ENCODE data around the gene PPBP. TPM values are rescaled to one million over a fixed set of nuclear protein-coding genes. Genes with fewer than 3 reads are reported as not detected.
"Not testable (repeated sequence)": the region's sequence is repeated elsewhere in the genome, so short reads cannot be mapped to it uniquely, and the experiment has no call there.

Gene PPBP
- polyA plus RNA-seq, 2 donors, result 0.14 TPM; not detected in 1

- H3K27me3 ChIP-seq (ENCODE audit: control insufficient read depth in 1 of 2, insufficient read depth in 2 of 2, low read length in 2 of 2); H3K4me1 ChIP-seq (ENCODE audit: control insufficient read depth in 2 of 2, insufficient read depth in 2 of 2, low read length in 1 of 2); H3K9me3 ChIP-seq (ENCODE audit: control insufficient read depth in 2 of 2, insufficient read depth in 1 of 2, low read depth in 1 of 2, low read length in 1 of 2); H3K27ac ChIP-seq (ENCODE audit: low read depth in 2 of 2, low read length in 1 of 2); H3K4me3 ChIP-seq (ENCODE audit: low read depth in 1 of 2, low read length in 2 of 2); H3K36me3 ChIP-seq (ENCODE audit: control insufficient read depth in 2 of 2, insufficient read depth in 2 of 2, low read length in 1 of 2): not testable (repeated sequence)
- 74 to 75% methylated on average over 6 to 7 of the region's 7 CpGs for WGBS, 2 donors
Observed at GRCh38 chr4:73981175-73981574, 6.8 kb downstream of the PPBP start.

DNA sequence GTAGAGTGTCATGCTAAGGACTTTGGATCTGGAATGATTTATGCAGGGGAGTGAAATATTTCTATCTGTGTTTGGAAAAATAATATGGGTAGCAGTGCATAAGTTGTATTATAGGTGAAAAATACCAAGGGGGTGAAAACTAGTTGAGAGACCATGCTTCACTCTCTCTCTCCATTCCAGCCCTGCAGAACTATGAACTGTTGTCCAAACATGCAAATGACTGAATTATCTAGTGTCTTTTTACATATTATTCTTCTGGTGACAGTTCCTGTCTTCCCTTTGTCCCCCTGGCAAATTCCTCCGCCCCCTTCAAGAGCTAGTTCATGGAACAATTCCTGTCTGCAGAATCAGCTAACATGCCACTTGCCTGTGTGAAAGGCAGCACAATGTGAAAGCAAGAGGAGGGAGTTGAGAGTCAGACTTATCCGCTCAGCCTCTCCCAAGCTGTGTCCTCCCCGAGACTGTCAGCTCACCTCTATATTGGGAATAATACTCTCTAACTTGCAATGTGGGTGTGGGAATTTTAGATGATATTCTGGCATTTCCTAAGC lies 8.5 kb downstream of the PPBP start:
- H3K27me3 ChIP-seq (ENCODE audit: control insufficient read depth in 1 of 2, insufficient read depth in 2 of 2, low read length in 2 of 2), result no peaks in the 10 kb centered on the region
- peaks cover 0 to 7% of the 10 kb centered on the region in 2 donors for H3K4me1 ChIP-seq (ENCODE audit: control insufficient read depth in 2 of 2, insufficient read depth in 2 of 2, low read length in 1 of 2)
- no peak overlapping the region for H3K4me3 ChIP-seq (ENCODE audit: low read depth in 1 of 2, low read length in 2 of 2)
- H3K9me3 ChIP-seq (ENCODE audit: control insufficient read depth in 2 of 2, insufficient read depth in 1 of 2, low read depth in 1 of 2, low read length in 1 of 2), result peaks cover 0 to 4% of the 10 kb centered on the region in 2 donors
- no peaks in the 10 kb centered on the region for H3K36me3 ChIP-seq (ENCODE audit: control insufficient read depth in 2 of 2, insufficient read depth in 2 of 2, low read length in 1 of 2)
- WGBS, 2 donors, result 84 to 91% methylated on average over 3 of the region's 3 CpGs
- H3K27ac ChIP-seq (ENCODE audit: low read depth in 2 of 2, low read length in 1 of 2), result no peak overlapping the region

GRCh38 chr4:73978886-73979285 lies 9.1 kb downstream of the PPBP start:
- peaks cover 0 to 7% of the 10 kb centered on the region in 2 donors for H3K4me1 ChIP-seq (ENCODE audit: control insufficient read depth in 2 of 2, insufficient read depth in 2 of 2, low read length in 1 of 2)
- H3K36me3 ChIP-seq (ENCODE audit: control insufficient read depth in 2 of 2, insufficient read depth in 2 of 2, low read length in 1 of 2), result no peaks in the 10 kb centered on the region
- H3K27me3 ChIP-seq (ENCODE audit: control insufficient read depth in 1 of 2, insufficient read depth in 2 of 2, low read length in 2 of 2), result no peaks in the 10 kb centered on the region
- H3K9me3 ChIP-seq (ENCODE audit: control insufficient read depth in 2 of 2, insufficient read depth in 1 of 2, low read depth in 1 of 2, low read length in 1 of 2), result peaks cover 0 to 4% of the 10 kb centered on the region in 2 donors
- no peak overlapping the region for H3K4me3 ChIP-seq (ENCODE audit: low read depth in 1 of 2, low read length in 2 of 2)
- H3K27ac ChIP-seq (ENCODE audit: low read depth in 2 of 2, low read length in 1 of 2), result no peak overlapping the region

GRCh38 chr4:73976716-73977115 lies 11.3 kb downstream of the PPBP start:
- no peaks in the 10 kb centered on the region for H3K27me3 ChIP-seq (ENCODE audit: control insufficient read depth in 1 of 2, insufficient read depth in 2 of 2, low read length in 2 of 2)
- no peaks in the 10 kb centered on the region for H3K36me3 ChIP-seq (ENCODE audit: control insufficient read depth in 2 of 2, insufficient read depth in 2 of 2, low read length in 1 of 2)
- H3K4me1 ChIP-seq (ENCODE audit: control insufficient read depth in 2 of 2, insufficient read depth in 2 of 2, low read length in 1 of 2), result peaks cover 0 to 5% of the 10 kb centered on the region in 2 donors
- 74 to 77% methylated on average over 4 of the region's 4 CpGs for WGBS, 2 donors
- H3K27ac ChIP-seq (ENCODE audit: low read depth in 2 of 2, low read length in 1 of 2), result no peak overlapping the region
- peaks cover 0 to 4% of the 10 kb centered on the region in 2 donors for H3K9me3 ChIP-seq (ENCODE audit: control insufficient read depth in 2 of 2, insufficient read depth in 1 of 2, low read depth in 1 of 2, low read length in 1 of 2)
- H3K4me3 ChIP-seq (ENCODE audit: low read depth in 1 of 2, low read length in 2 of 2), result no peak overlapping the region

DNA sequence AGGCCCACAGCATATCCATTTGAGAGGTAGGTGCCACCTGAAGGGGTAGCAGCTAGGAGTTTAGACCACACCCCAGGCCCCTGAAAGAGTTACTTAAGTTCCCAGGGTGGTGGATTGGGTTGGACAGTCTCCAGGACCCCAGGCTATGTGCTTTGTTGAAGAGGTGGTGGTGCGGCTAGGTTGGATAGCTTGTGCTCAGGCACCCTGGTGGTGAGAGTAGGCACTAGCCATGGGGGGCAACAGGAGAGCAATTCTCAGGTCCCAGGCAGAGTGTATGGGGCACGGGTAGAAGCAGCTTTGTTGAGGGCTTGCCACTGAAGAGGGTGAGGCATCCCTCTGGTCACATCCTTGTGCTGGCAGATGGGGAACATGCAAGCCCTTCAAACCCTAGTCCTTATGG lies 11.8 kb downstream of the PPBP start:
- H3K4me1 ChIP-seq (ENCODE audit: control insufficient read depth in 2 of 2, insufficient read depth in 2 of 2, low read length in 1 of 2), result peaks cover 0 to 3% of the 10 kb centered on the region in 2 donors
- no peak overlapping the region for H3K27ac ChIP-seq (ENCODE audit: low read depth in 2 of 2, low read length in 1 of 2)
- H3K4me3 ChIP-seq (ENCODE audit: low read depth in 1 of 2, low read length in 2 of 2), result no peak overlapping the region
- no peaks in the 10 kb centered on the region for H3K27me3 ChIP-seq (ENCODE audit: control insufficient read depth in 1 of 2, insufficient read depth in 2 of 2, low read length in 2 of 2)
- peaks cover 0 to 4% of the 10 kb centered on the region in 2 donors for H3K9me3 ChIP-seq (ENCODE audit: control insufficient read depth in 2 of 2, insufficient read depth in 1 of 2, low read depth in 1 of 2, low read length in 1 of 2)
- 84 to 86% methylated on average over 2 of the region's 2 CpGs for WGBS, 2 donors
- no peaks in the 10 kb centered on the region for H3K36me3 ChIP-seq (ENCODE audit: control insufficient read depth in 2 of 2, insufficient read depth in 2 of 2, low read length in 1 of 2)

DNA sequence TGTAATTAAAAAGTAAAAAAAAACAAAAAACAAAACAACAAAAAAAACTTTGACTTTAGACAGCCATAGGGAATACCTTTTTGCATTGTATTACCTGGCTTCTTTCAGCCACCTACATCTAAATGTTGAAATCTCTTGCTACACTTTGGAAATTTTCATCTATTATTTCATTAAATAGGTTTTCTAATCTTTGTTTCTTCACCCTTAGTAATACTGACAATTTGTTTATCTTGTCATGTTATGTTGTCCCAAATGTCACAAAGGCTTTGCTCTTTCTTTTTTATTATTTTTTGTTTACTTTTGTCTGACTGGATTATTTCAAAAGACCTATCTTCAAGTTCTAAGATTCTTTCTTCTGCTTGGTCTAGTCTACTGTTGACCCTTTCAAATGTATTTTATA lies 13.6 kb downstream of the PPBP start:
- no peaks in the 10 kb centered on the region for H3K27me3 ChIP-seq (ENCODE audit: control insufficient read depth in 1 of 2, insufficient read depth in 2 of 2, low read length in 2 of 2)
- no peaks in the 10 kb centered on the region for H3K36me3 ChIP-seq (ENCODE audit: control insufficient read depth in 2 of 2, insufficient read depth in 2 of 2, low read length in 1 of 2)
- peaks cover 0 to 4% of the 10 kb centered on the region in 2 donors for H3K9me3 ChIP-seq (ENCODE audit: control insufficient read depth in 2 of 2, insufficient read depth in 1 of 2, low read depth in 1 of 2, low read length in 1 of 2)
- peaks cover 0 to 3% of the 10 kb centered on the region in 2 donors for H3K4me1 ChIP-seq (ENCODE audit: control insufficient read depth in 2 of 2, insufficient read depth in 2 of 2, low read length in 1 of 2)
- H3K27ac ChIP-seq (ENCODE audit: low read depth in 2 of 2, low read length in 1 of 2), result no peak overlapping the region
- no peak overlapping the region for H3K4me3 ChIP-seq (ENCODE audit: low read depth in 1 of 2, low read length in 2 of 2)

DNA sequence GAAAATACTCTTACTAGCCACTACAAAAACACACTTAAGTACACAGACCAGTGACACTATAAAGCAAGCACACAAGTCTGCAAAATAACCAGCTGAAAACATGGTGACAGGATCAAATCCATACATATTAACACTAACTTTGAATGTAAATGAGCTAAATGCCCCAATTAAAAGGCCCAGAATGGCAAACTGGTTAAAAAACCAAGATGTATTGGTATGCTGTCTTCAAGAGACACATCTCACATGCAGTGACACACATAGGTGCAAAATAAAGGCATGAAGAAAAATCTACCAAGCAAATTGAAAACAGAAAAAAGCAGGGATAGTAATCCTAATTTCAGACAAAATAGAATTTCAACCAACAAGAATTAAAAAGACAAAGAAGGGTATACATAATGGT lies 17.0 kb downstream of the PPBP start:
- Histone ChIP-seq H3K4me1 (ENCODE audit: control insufficient read depth in 2 of 2, insufficient read depth in 2 of 2, low read length in 1 of 2) (no peaks in the 10 kb centered on the region), H3K9me3 (ENCODE audit: control insufficient read depth in 2 of 2, insufficient read depth in 1 of 2, low read depth in 1 of 2, low read length in 1 of 2) (no peaks in the 10 kb centered on the region), H3K36me3 (ENCODE audit: control insufficient read depth in 2 of 2, insufficient read depth in 2 of 2, low read length in 1 of 2) (no peaks in the 10 kb centered on the region), H3K4me3 (ENCODE audit: low read depth in 1 of 2, low read length in 2 of 2) (no peak overlapping the region), H3K27me3 (ENCODE audit: control insufficient read depth in 1 of 2, insufficient read depth in 2 of 2, low read length in 2 of 2) (no peaks in the 10 kb centered on the region), H3K27ac (ENCODE audit: low read depth in 2 of 2, low read length in 1 of 2) (no peak overlapping the region)

DNA sequence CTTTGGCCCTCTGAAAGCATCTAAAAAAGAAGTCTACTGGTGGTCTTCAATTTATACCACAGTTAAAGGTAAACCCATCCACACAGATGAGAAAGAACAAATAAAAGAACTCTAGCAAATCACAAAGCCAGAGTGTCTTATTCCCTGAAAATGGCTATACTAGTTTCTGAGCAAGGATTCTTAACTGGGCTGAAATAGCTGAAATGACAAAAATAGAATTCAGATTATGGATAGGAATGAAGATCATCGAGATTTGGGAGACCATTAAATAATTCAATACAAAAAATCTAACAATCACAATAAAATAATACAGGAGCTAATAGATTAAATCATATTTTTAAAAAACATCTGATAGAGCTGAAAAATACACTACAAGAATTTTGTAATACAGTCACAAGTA lies 18.0 kb downstream of the PPBP start:
- Histone ChIP-seq H3K27me3 (ENCODE audit: control insufficient read depth in 1 of 2, insufficient read depth in 2 of 2, low read length in 2 of 2) (no peaks in the 10 kb centered on the region), H3K4me1 (ENCODE audit: control insufficient read depth in 2 of 2, insufficient read depth in 2 of 2, low read length in 1 of 2) (no peaks in the 10 kb centered on the region), H3K27ac (ENCODE audit: low read depth in 2 of 2, low read length in 1 of 2) (no peak overlapping the region), H3K36me3 (ENCODE audit: control insufficient read depth in 2 of 2, insufficient read depth in 2 of 2, low read length in 1 of 2) (no peaks in the 10 kb centered on the region), H3K9me3 (ENCODE audit: control insufficient read depth in 2 of 2, insufficient read depth in 1 of 2, low read depth in 1 of 2, low read length in 1 of 2) (no peaks in the 10 kb centered on the region), H3K4me3 (ENCODE audit: low read depth in 1 of 2, low read length in 2 of 2) (no peak overlapping the region)
- 78 to 92% methylated on average over 1 of the region's 1 CpG for WGBS, 2 donors

- Histone ChIP-seq H3K4me1 (ENCODE audit: control insufficient read depth in 2 of 2, insufficient read depth in 2 of 2, low read length in 1 of 2) (no peaks in the 10 kb centered on the region), H3K27ac (ENCODE audit: low read depth in 2 of 2, low read length in 1 of 2) (no peak overlapping the region), H3K4me3 (ENCODE audit: low read depth in 1 of 2, low read length in 2 of 2) (no peak overlapping the region), H3K9me3 (ENCODE audit: control insufficient read depth in 2 of 2, insufficient read depth in 1 of 2, low read depth in 1 of 2, low read length in 1 of 2) (no peaks in the 10 kb centered on the region), H3K27me3 (ENCODE audit: control insufficient read depth in 1 of 2, insufficient read depth in 2 of 2, low read length in 2 of 2) (no peaks in the 10 kb centered on the region), H3K36me3 (ENCODE audit: control insufficient read depth in 2 of 2, insufficient read depth in 2 of 2, low read length in 1 of 2) (no peaks in the 10 kb centered on the region)
Observed at GRCh38 chr4:73967866-73968265, 20.1 kb downstream of the PPBP start.

DNA sequence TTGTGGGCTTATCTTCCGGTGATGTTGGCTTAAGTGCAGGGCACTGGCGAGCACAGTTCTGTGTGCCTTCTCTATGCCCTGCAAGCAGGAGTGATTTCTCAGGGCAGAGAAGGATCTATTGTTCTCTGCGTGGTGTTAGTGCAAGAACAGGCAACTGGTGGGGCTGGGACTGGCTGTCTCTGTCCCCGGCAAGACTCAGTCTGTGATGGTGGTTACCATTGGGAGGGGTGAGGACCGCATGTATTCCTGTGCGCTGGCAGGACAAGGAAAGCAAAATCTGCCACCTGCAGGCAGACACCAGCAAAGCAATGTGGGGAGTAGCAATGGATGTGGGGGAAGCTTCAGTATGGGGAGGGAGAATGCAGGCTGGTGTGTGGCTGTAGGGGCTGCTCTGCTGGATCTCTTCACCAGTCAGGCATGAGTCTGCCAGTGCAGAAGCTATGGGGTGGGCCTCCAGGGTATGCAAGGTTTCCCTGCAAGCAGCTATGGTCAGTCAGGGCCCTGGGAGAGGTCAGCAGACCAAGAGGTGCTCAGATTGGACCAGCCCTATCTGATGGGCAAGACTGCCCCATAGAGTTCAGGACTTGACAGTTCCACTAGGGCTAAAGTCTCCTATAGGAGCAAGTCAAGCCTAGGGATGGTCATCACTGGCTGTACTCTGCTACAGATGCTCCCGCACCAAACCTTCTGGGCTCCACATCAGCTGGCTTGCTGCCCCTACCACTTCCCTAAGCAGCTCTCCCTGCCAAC lies 23.0 kb downstream of the PPBP start:
- Histone ChIP-seq H3K4me1 (ENCODE audit: control insufficient read depth in 2 of 2, insufficient read depth in 2 of 2, low read length in 1 of 2) (no peaks in the 10 kb centered on the region), H3K27ac (ENCODE audit: low read depth in 2 of 2, low read length in 1 of 2) (no peak overlapping the region), H3K9me3 (ENCODE audit: control insufficient read depth in 2 of 2, insufficient read depth in 1 of 2, low read depth in 1 of 2, low read length in 1 of 2) (no peaks in the 10 kb centered on the region), H3K36me3 (ENCODE audit: control insufficient read depth in 2 of 2, insufficient read depth in 2 of 2, low read length in 1 of 2) (no peaks in the 10 kb centered on the region), H3K27me3 (ENCODE audit: control insufficient read depth in 1 of 2, insufficient read depth in 2 of 2, low read length in 2 of 2) (no peaks in the 10 kb centered on the region), H3K4me3 (ENCODE audit: low read depth in 1 of 2, low read length in 2 of 2) (no peak overlapping the region)
- 64% methylated on average over 7 of the region's 7 CpGs for WGBS, 2 donors
